Fibroblast of mammary gland (primary cell): Measurements from ENCODE around the gene AMBRA1.

Experiments
- DNase-seq: peaks from one replicate; pipeline ENCODE4 v3.0.0-alpha.2; 2010; ENCODE audit warnings: low read depth
- H3K4me3 ChIP-seq: 2 replicates; pipeline ENCODE4 v1.5.1; 2011; ENCODE audit warnings: low read depth, mild to moderate bottlenecking, low read length, moderate library complexity; ENCODE audit not compliant: control insufficient read depth
- CTCF ChIP-seq: conservative IDR thresholded peaks from 2 replicates; pipeline ENCODE4 v1.5.1; 2011; ENCODE audit warnings: low read depth, low read length, inconsistent platforms; ENCODE audit not compliant: control insufficient read depth, insufficient read depth

Gene AMBRA1

GRCh38 chr11:46559815-46560214, 34.0 kb downstream of the AMBRA1 start:
- no peak overlapping the region for H3K4me3 ChIP-seq
- no peak for DNase-seq
- TF ChIP-seq CTCF: no peak

GRCh38 chr11:46557684-46558151, 36.1 kb downstream of the AMBRA1 start:
- no peak for TF ChIP-seq CTCF
- peak; percentile 63 for DNase-seq
- no peak overlapping the region for H3K4me3 ChIP-seq

GRCh38 chr11:46555267-46556054, 38.4 kb downstream of the AMBRA1 start:
- peak; percentile 42 for DNase-seq
- no peak for TF ChIP-seq CTCF
- H3K4me3 ChIP-seq: no peak overlapping the region

GRCh38 chr11:46554213-46555147, 39.3 kb downstream of the AMBRA1 start:
- TF ChIP-seq CTCF: no peak
- DNase-seq: peak; percentile 89
- no peak overlapping the region for H3K4me3 ChIP-seq

- no peak overlapping the region for H3K4me3 ChIP-seq
- no peak for TF ChIP-seq CTCF
- DNase-seq: no peak
Measured at GRCh38 chr11:46553814-46554212, 40.0 kb downstream of the AMBRA1 start.

- no peak for DNase-seq
- no peak overlapping the region for H3K4me3 ChIP-seq
- no peak for TF ChIP-seq CTCF
Measured at GRCh38 chr11:46551261-46551660, 42.6 kb downstream of the AMBRA1 start.
